GM23338 (cell line): ENCODE measurements around the gene HMOX1.

ENCODE experiments used
- CREB1 ChIP-seq: fragments of 250-450 bp; sonication (Bioruptor Pico); IDR thresholded peaks from 2 replicates; pipeline ENCODE4 v1.5.0; 2020; ENCODE audit warnings: low read depth, mild to moderate bottlenecking, moderate library complexity
- CTCF ChIP-seq, 2 experiments: fragments of 200-600 bp in 1 of 2; sonication (generic) in 1 of 2; conservative IDR thresholded peaks; 2 replicates each; pipeline versions ENCODE4 v1.5.1 to v1.6.1; 2016 to 2017; ENCODE audit warnings: antibody characterized with exemption in 2 of 2, low read depth in 2 of 2, mild to moderate bottlenecking in 2 of 2, moderate library complexity in 1 of 2
- REST ChIP-seq: IDR thresholded peaks from one replicate; pipeline ENCODE4 v1.6.1; 2018; ENCODE audit warnings: antibody characterized with exemption; ENCODE audit not compliant: unreplicated experiment

GRCh38 chr22:35363566-35364086, 17.3 kb upstream of the HMOX1 start:
- TF ChIP-seq CTCF (conservative IDR thresholded peaks at IDR 0.05; ENCODE audit: low read depth in 2 of 2), result no peak
- no peak for TF ChIP-seq REST
- no peak for TF ChIP-seq CREB1 (CRISPR knock-in tag)
